Hepatocyte (in vitro differentiated cells): ENCODE data around the gene NR3C2. TPM values are rescaled to one million over a fixed set of nuclear protein-coding genes. Genes with fewer than 3 reads are reported as not detected.

ENCODE experiments used
- DNase-seq: peaks from one replicate; pipeline ENCODE4 v3.0.0-alpha.2; 2016; ENCODE audit warnings: low spot score
- H2AFZ ChIP-seq: fragments of 200-600 bp; sonication (generic); 2 replicates; pipeline ENCODE4 v1.6.0; 2016; ENCODE audit warnings: antibody characterized with exemption, mild to moderate bottlenecking
- H3K27ac ChIP-seq: fragments of 200-600 bp; sonication (generic); 2 replicates; pipeline ENCODE4 v1.5.1; 2016; ENCODE audit warnings: mild to moderate bottlenecking
- H3K27me3 ChIP-seq: fragments of 200-600 bp; sonication (generic); 2 replicates; pipeline ENCODE4 v1.6.1; 2016
- H3K36me3 ChIP-seq: fragments of 200-600 bp; sonication (generic); replicated peaks from 2 replicates; pipeline ENCODE4 v1.5.1; 2016; ENCODE audit warnings: low read depth; ENCODE audit not compliant: insufficient read depth
- H3K4me1 ChIP-seq: fragments of 200-600 bp; sonication (generic); 2 replicates; pipeline ENCODE4 v1.5.1; 2016; ENCODE audit warnings: mild to moderate bottlenecking, moderate library complexity; ENCODE audit not compliant: insufficient read depth
- H3K4me2 ChIP-seq: fragments of 200-600 bp; sonication (generic); 2 replicates; pipeline ENCODE4 v1.6.0; 2016
- H3K4me3 ChIP-seq: fragments of 200-600 bp; sonication (generic); 2 replicates; pipeline ENCODE4 v1.5.1; 2016; ENCODE audit warnings: mild to moderate bottlenecking
- H3K79me2 ChIP-seq: fragments of 200-600 bp; sonication (generic); 2 replicates; pipeline ENCODE4 v1.6.0; 2017; ENCODE audit warnings: mild to moderate bottlenecking
- H3K9me2 ChIP-seq: fragments of 200-600 bp; sonication (generic); replicated peaks from 2 replicates; pipeline ENCODE4 v1.6.0; 2017; ENCODE audit warnings: mild to moderate bottlenecking; ENCODE audit not compliant: insufficient read depth
- H3K9me3 ChIP-seq: fragments of 200-600 bp; sonication (generic); 2 replicates; pipeline ENCODE4 v1.5.1; 2016; ENCODE audit warnings: low read depth, mild to moderate bottlenecking
- H4K20me1 ChIP-seq: fragments of 200-600 bp; sonication (generic); 2 replicates; pipeline ENCODE4 v1.6.0; 2016; ENCODE audit warnings: mild to moderate bottlenecking; ENCODE audit not compliant: insufficient read depth, poor library complexity, severe bottlenecking
- CTCF ChIP-seq: fragments of 200-600 bp; sonication (generic); IDR thresholded peaks from 2 replicates; pipeline ENCODE4 v1.5.1; 2016; ENCODE audit warnings: antibody characterized with exemption, mild to moderate bottlenecking; ENCODE audit not compliant: poor library complexity
- EZH2 ChIP-seq: fragments of 200-600 bp; sonication (generic); IDR thresholded peaks from 2 replicates; pipeline ENCODE4 v1.6.1; 2016; ENCODE audit warnings: antibody characterized with exemption, mild to moderate bottlenecking, borderline replicate concordance
- EZH2phosphoT487 ChIP-seq: fragments of 200-600 bp; sonication (generic); IDR thresholded peaks from one replicate; pipeline ENCODE4 v1.6.1; 2018; ENCODE audit warnings: antibody characterized with exemption, mild to moderate bottlenecking, low read depth, moderate library complexity; ENCODE audit not compliant: unreplicated experiment, severe bottlenecking
- WGBS: methylation state at CpG from one replicate; pipeline ENCODE4 v1.1.6; 2016; ENCODE audit warnings: low lambda C conversion rate; ENCODE audit errors: missing lambda C conversion rate; 5-methylcytosine and 5-hydroxymethylcytosine counted together
- polyA plus RNA-seq: library from polyadenylated mRNA; unstranded; fragments of >200 nt; fragmentation: Nextera tagmentation; extraction: Ambion mirVana; gene quantifications from 2 replicates; pipeline ENCODE4 v1.2.1, GENCODE V29; 2016
- total RNA-seq: library from RNA; depleted of rRNA; stranded (reverse); fragments of >200 nt; gene quantifications from 2 replicates; pipeline ENCODE4 v1.2.3, GENCODE V29; 2014

The NR3C2 gene
- total and polyA plus RNA-seq, 2 experiments from 2014 or later, result 2.3 to 7.1 TPM

- Histone ChIP-seq H3K9me3 (no peaks in the 10 kb centered on the region), H4K20me1 (no peaks in the 10 kb centered on the region), H3K4me2 (no peak overlapping the region), H3K27ac (no peak overlapping the region), H2AFZ (no peak overlapping the region), H3K79me2 (no peaks in the 10 kb centered on the region), H3K4me1 (no peaks in the 10 kb centered on the region), H3K9me2 (no peaks in the 10 kb centered on the region), H3K36me3 (no peaks in the 10 kb centered on the region), H3K4me3 (no peak overlapping the region), H3K27me3 (no peaks in the 10 kb centered on the region)
- WGBS, result 90% methylated on average over 4 of the region's 4 CpGs
- TF ChIP-seq EZH2, result no peak
- TF ChIP-seq EZH2phosphoT487, result no peak
- TF ChIP-seq CTCF, result no peak
- no peak for DNase-seq
These were observed 88.0 kb downstream of the NR3C2 start for GRCh38 chr4:148354186-148354585.

GRCh38 chr4:148353571-148353970 lies 88.6 kb downstream of the NR3C2 start:
- H3K27me3 ChIP-seq, result no peaks in the 10 kb centered on the region
- no peak overlapping the region for H3K27ac ChIP-seq
- H3K9me3 ChIP-seq, result no peaks in the 10 kb centered on the region
- no peak overlapping the region for H3K4me2 ChIP-seq
- DNase-seq, result no peak
- H4K20me1 ChIP-seq, result no peaks in the 10 kb centered on the region
- H3K4me1 ChIP-seq, result no peaks in the 10 kb centered on the region
- TF ChIP-seq EZH2phosphoT487 (no peak), EZH2 (no peak), CTCF (no peak)
- H3K9me2 ChIP-seq, result no peaks in the 10 kb centered on the region
- H3K79me2 ChIP-seq, result no peaks in the 10 kb centered on the region
- H3K4me3 ChIP-seq, result no peak overlapping the region
- H2AFZ ChIP-seq, result no peak overlapping the region
- H3K36me3 ChIP-seq, result no peaks in the 10 kb centered on the region

- H3K9me2 ChIP-seq, result no peaks in the 10 kb centered on the region
- no peaks in the 10 kb centered on the region for H3K9me3 ChIP-seq
- no peak overlapping the region for H2AFZ ChIP-seq
- H4K20me1 ChIP-seq, result no peaks in the 10 kb centered on the region
- no peak for TF ChIP-seq CTCF
- TF ChIP-seq EZH2, result no peak
- no peak for TF ChIP-seq EZH2phosphoT487
- H3K27me3 ChIP-seq, result no peaks in the 10 kb centered on the region
- no peak for DNase-seq
- no peaks in the 10 kb centered on the region for H3K79me2 ChIP-seq
- H3K36me3 ChIP-seq, result no peaks in the 10 kb centered on the region
- H3K4me2 ChIP-seq, result no peak overlapping the region
- H3K4me1 ChIP-seq, result no peaks in the 10 kb centered on the region
- no peak overlapping the region for H3K4me3 ChIP-seq
- whole genome bisulfite sequencing, result 88% methylated on average over 2 of the region's 2 CpGs
- H3K27ac ChIP-seq, result no peak overlapping the region
These were observed 93.1 kb downstream of the NR3C2 start for GRCh38 chr4:148349153-148349552.

GRCh38 chr4:148346657-148347056 lies 95.6 kb downstream of the NR3C2 start:
- no peaks in the 10 kb centered on the region for H4K20me1 ChIP-seq
- no peaks in the 10 kb centered on the region for H3K4me1 ChIP-seq
- no peak overlapping the region for H2AFZ ChIP-seq
- no peak overlapping the region for H3K4me3 ChIP-seq
- H3K9me3 ChIP-seq, result no peaks in the 10 kb centered on the region
- H3K36me3 ChIP-seq, result no peaks in the 10 kb centered on the region
- H3K27ac ChIP-seq, result no peak overlapping the region
- DNase-seq, result no peak
- 95% methylated on average over 2 of the region's 2 CpGs for WGBS
- TF ChIP-seq EZH2phosphoT487, result no peak
- TF ChIP-seq EZH2, result no peak
- TF ChIP-seq CTCF, result no peak
- no peak overlapping the region for H3K4me2 ChIP-seq
- no peaks in the 10 kb centered on the region for H3K27me3 ChIP-seq
- H3K79me2 ChIP-seq, result no peaks in the 10 kb centered on the region
- H3K9me2 ChIP-seq, result no peaks in the 10 kb centered on the region
